ENCODE data around the gene PLPPR1. TPM values are rescaled to one million over a fixed set of nuclear protein-coding genes. Genes with fewer than 3 reads are reported as not detected.

PLPPR1 gene
- total RNA-seq, 1 experiment from 2014 or later, result not detected

DNA sequence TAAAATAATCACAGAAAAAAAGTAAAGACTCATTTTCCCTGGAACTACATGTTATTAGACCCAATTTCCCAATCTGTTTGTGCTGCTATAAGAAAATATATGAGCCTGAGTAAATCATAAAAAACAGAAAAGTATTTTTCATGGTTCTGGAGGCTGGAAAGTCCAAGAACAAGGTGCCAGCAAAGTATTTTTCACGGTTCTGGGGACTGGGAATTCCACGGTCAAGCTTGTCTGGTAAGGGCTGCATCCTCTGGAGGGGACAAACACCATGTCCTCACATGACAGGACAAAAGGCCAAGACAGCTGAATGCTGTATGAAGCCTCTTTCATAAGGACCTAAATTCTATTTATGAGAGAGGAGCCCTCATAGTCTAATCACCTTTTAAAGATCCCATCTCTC is 172.3 kb downstream of the PLPPR1 start:
- Histone ChIP-seq H3K36me3 (ENCODE audit: insufficient read depth, low read length, poor library complexity, severe bottlenecking) (no peaks in the 10 kb centered on the region), H3K4me3 (ENCODE audit: low read depth, low read length, poor library complexity, severe bottlenecking) (no peak overlapping the region), H3K27ac (ENCODE audit: low read depth, low read length, poor library complexity, severe bottlenecking) (no peak overlapping the region), H3K9me3 (ENCODE audit: low read depth, low read length, poor library complexity, severe bottlenecking) (no peaks in the 10 kb centered on the region), H3K27me3 (replicated peaks; ENCODE audit: insufficient read depth, low read depth, low read length, poor library complexity) (peaks cover 2% of the 10 kb centered on the region), H3K4me1 (ENCODE audit: insufficient read depth, low read length, poor library complexity, severe bottlenecking) (no peaks in the 10 kb centered on the region)
- ChIA-PET CTCF (no interaction called here), POLR2A (ENCODE audit: low non-redundant PET) (no interaction called here)
- intact Hi-C loops (cut with micrococcal nuclease; ENCODE audit: unreplicated experiment), result no loop called here
- no TSS peak for BruUV-seq (replicated peaks)
- DNase-seq (ENCODE audit: low spot score), result no peak
- TF ChIP-seq, protein P1, sequence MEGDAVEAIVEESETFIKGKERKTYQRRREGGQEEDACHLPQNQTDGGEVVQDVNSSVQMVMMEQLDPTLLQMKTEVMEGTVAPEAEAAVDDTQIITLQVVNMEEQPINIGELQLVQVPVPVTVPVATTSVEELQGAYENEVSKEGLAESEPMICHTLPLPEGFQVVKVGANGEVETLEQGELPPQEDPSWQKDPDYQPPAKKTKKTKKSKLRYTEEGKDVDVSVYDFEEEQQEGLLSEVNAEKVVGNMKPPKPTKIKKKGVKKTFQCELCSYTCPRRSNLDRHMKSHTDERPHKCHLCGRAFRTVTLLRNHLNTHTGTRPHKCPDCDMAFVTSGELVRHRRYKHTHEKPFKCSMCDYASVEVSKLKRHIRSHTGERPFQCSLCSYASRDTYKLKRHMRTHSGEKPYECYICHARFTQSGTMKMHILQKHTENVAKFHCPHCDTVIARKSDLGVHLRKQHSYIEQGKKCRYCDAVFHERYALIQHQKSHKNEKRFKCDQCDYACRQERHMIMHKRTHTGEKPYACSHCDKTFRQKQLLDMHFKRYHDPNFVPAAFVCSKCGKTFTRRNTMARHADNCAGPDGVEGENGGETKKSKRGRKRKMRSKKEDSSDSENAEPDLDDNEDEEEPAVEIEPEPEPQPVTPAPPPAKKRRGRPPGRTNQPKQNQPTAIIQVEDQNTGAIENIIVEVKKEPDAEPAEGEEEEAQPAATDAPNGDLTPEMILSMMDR (conservative IDR thresholded peaks at IDR 0.05; ENCODE audit: low read depth, low read length), result no peak
- TF ChIP-seq EZH2 (IDR thresholded peaks at IDR 0.05; ENCODE audit: borderline replicate concordance, low read depth, low read length, poor library complexity, severe bottlenecking), result no peak

DNA sequence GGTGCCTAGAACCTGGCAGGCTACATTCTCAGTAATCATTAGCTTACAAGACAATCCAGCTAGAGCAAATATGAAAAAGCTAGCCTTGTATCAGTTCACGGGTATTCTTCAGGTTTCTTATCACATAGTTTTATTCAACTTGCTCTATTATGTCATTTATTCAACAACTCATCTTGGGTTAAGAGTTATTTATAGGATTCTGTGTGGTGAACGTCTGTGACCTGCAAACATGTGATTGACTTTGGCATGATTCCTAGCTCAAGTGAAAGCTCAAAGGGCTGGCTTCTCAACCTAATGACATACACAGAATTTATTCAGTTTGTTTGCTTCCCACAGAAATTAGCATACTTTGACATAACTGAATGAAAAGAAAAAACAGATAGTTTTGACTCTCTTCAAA is 173.1 kb downstream of the PLPPR1 start:
- Histone ChIP-seq H3K4me3 (ENCODE audit: low read depth, low read length, poor library complexity, severe bottlenecking) (no peak overlapping the region), H3K27me3 (replicated peaks; ENCODE audit: insufficient read depth, low read depth, low read length, poor library complexity) (no peaks in the 10 kb centered on the region), H3K9me3 (ENCODE audit: low read depth, low read length, poor library complexity, severe bottlenecking) (no peaks in the 10 kb centered on the region), H3K36me3 (ENCODE audit: insufficient read depth, low read length, poor library complexity, severe bottlenecking) (no peaks in the 10 kb centered on the region), H3K27ac (ENCODE audit: low read depth, low read length, poor library complexity, severe bottlenecking) (no peak overlapping the region), H3K4me1 (ENCODE audit: insufficient read depth, low read length, poor library complexity, severe bottlenecking) (no peaks in the 10 kb centered on the region)
- no TSS peak for BruUV-seq (replicated peaks)
- TF ChIP-seq, protein P1 (conservative IDR thresholded peaks at IDR 0.05; ENCODE audit: low read depth, low read length), result no peak
- DNase-seq (ENCODE audit: low spot score), result no peak
- intact Hi-C loops (cut with micrococcal nuclease; ENCODE audit: unreplicated experiment), result no loop called here
- CTCF ChIA-PET, result no interaction called here
- POLR2A ChIA-PET (ENCODE audit: low non-redundant PET), result no interaction called here

DNA sequence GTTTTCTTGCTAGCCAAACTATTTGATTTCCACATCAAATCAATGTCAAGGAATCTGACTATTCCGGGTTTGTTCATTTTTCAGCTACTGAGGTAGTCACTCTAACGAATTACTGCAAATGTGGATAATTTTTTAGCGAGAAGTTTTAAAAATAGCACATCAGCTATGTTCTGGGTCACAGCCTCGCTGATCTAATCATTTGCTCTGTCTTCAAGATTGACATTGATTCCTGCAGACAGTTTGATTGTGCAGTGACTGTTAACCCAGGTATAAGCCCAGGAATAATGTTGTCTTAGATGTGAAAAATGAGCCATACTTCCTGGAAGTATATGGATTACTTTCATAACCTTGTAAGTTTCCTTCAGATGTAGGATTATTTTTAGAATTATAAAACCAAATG is 181.1 kb downstream of the PLPPR1 start:
- Histone ChIP-seq H3K4me1 (ENCODE audit: insufficient read depth, low read length, poor library complexity, severe bottlenecking) (no peaks in the 10 kb centered on the region), H3K9me3 (ENCODE audit: low read depth, low read length, poor library complexity, severe bottlenecking) (no peaks in the 10 kb centered on the region), H3K4me3 (ENCODE audit: low read depth, low read length, poor library complexity, severe bottlenecking) (no peak overlapping the region), H3K27me3 (replicated peaks; ENCODE audit: insufficient read depth, low read depth, low read length, poor library complexity) (peaks cover 6% of the 10 kb centered on the region), H3K36me3 (ENCODE audit: insufficient read depth, low read length, poor library complexity, severe bottlenecking) (no peaks in the 10 kb centered on the region), H3K27ac (ENCODE audit: low read depth, low read length, poor library complexity, severe bottlenecking) (no peak overlapping the region)
- BruUV-seq (replicated peaks), result no TSS peak
- CTCF ChIA-PET, result no interaction called here
- DNase-seq (ENCODE audit: low spot score), result no peak
- TF ChIP-seq, protein P1 (conservative IDR thresholded peaks at IDR 0.05; ENCODE audit: low read depth, low read length), result no peak
- no peak for TF ChIP-seq EZH2 (IDR thresholded peaks at IDR 0.05; ENCODE audit: borderline replicate concordance, low read depth, low read length, poor library complexity, severe bottlenecking)
- POLR2A ChIA-PET (ENCODE audit: low non-redundant PET), result no interaction called here
- intact Hi-C loops (cut with micrococcal nuclease; ENCODE audit: unreplicated experiment), result no loop called here
